ENCODE results near the gene ALKBH1.

GRCh38 chr14:77660754-77661153, 47.1 kb downstream of the ALKBH1 start:
- TF ChIP-seq CTCF (conservative IDR thresholded peaks at IDR 0.05), result no peak
- TF ChIP-seq EZH2 (IDR thresholded peaks at IDR 0.05; ENCODE audit: low read depth), result no peak
